Cardiac muscle cell (in vitro differentiated cells and primary cell): ENCODE results near the gene KCNJ4. TPM values are rescaled to one million over a fixed set of nuclear protein-coding genes. Genes with fewer than 3 reads are reported as not detected.
A peak's percentile ranks its signal among the peaks of the same experiment; 100 is the strongest.

Source experiments
- DNase-seq, 2 donors: peaks; one replicate each; pipeline versions ENCODE4 v3.0.0 to v3.0.0-alpha.2; 2010 to 2017; ENCODE audit warnings: low read depth in 1 of 2, low spot score in 1 of 2
- H3K27ac ChIP-seq: fragments of 200-600 bp; sonication (generic); 2 replicates; pipeline ENCODE4 v1.5.1; 2016
- H3K27me3 ChIP-seq: fragments of 200-600 bp; sonication (generic); 2 replicates; pipeline ENCODE4 v1.6.0; 2016; ENCODE audit warnings: control low read depth
- H3K36me3 ChIP-seq: fragments of 200-600 bp; sonication (generic); 2 replicates; pipeline ENCODE4 v1.5.1; 2016; ENCODE audit warnings: control low read depth
- H3K4me1 ChIP-seq: fragments of 200-600 bp; sonication (generic); 2 replicates; pipeline ENCODE4 v1.8.1; 2017; ENCODE audit warnings: low read depth, mild to moderate bottlenecking, mixed run types
- H3K4me3 ChIP-seq: fragments of 200-600 bp; sonication (generic); 2 replicates; pipeline ENCODE4 v1.5.1; 2016; ENCODE audit warnings: mild to moderate bottlenecking
- H3K9me3 ChIP-seq: fragments of 200-600 bp; sonication (generic); 2 replicates; pipeline ENCODE4 v1.5.1; 2017; ENCODE audit warnings: low read depth, mild to moderate bottlenecking, control low read depth
- polyA plus RNA-seq: library from polyadenylated mRNA; unstranded; fragments of >200 nt; fragmentation: Nextera tagmentation; extraction: Ambion mirVana; gene quantifications from 2 replicates; pipeline ENCODE4 v1.2.1, GENCODE V29; 2016
- total RNA-seq: library from RNA; depleted of rRNA; stranded (reverse); fragments of >200 nt; gene quantifications from 2 replicates; pipeline ENCODE4 v1.2.3, GENCODE V29; 2016
- TF ChIP-seq, protein P1 (sequence below): IDR thresholded peaks from 2 replicates; pipeline ENCODE4 v1.5.1; 2012; ENCODE audit warnings: low read depth, mild to moderate bottlenecking, low read length

Gene KCNJ4
- total and polyA plus RNA-seq, 2 experiments from 2014 or later: 3.2 to 27.5 TPM

DNA sequence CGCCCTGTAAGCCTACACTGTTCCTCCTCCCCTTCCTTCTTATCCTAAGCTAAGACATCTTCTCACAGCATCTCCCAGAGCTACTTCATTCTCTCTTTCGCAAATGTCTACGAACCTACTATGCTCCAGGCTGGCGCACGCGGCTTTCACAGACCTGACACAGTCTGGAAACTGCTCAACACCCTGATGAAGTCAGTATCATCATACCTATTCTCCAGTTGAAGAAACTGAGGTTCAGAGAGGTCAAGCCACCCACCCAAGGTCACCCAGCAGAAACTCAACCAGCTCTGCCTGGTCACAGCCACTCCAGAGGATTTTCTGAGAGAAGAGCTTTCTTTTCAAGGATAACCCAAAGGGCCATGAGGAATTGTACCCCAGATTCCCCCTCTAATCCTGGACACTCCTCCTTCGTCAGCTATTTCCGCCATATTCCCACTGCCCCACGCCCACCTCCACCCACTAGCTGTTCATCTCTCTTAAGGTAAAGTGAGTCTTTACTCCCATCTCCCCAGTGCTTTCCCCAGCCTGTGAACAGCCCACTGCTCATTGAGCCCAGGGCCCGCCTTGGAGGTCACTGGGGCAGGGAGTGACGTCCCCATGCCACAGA, 1.8 kb downstream of the KCNJ4 start:
- TF ChIP-seq, protein P1, sequence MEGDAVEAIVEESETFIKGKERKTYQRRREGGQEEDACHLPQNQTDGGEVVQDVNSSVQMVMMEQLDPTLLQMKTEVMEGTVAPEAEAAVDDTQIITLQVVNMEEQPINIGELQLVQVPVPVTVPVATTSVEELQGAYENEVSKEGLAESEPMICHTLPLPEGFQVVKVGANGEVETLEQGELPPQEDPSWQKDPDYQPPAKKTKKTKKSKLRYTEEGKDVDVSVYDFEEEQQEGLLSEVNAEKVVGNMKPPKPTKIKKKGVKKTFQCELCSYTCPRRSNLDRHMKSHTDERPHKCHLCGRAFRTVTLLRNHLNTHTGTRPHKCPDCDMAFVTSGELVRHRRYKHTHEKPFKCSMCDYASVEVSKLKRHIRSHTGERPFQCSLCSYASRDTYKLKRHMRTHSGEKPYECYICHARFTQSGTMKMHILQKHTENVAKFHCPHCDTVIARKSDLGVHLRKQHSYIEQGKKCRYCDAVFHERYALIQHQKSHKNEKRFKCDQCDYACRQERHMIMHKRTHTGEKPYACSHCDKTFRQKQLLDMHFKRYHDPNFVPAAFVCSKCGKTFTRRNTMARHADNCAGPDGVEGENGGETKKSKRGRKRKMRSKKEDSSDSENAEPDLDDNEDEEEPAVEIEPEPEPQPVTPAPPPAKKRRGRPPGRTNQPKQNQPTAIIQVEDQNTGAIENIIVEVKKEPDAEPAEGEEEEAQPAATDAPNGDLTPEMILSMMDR: no peak
- Histone ChIP-seq H3K9me3 (no peaks in the 10 kb centered on the region), H3K4me1 (peaks cover 15% of the 10 kb centered on the region), H3K27me3 (no peaks in the 10 kb centered on the region), H3K4me3 (no peak overlapping the region), H3K36me3 (no peaks in the 10 kb centered on the region), H3K27ac (no peak overlapping the region)
- no peak for DNase-seq

DNA sequence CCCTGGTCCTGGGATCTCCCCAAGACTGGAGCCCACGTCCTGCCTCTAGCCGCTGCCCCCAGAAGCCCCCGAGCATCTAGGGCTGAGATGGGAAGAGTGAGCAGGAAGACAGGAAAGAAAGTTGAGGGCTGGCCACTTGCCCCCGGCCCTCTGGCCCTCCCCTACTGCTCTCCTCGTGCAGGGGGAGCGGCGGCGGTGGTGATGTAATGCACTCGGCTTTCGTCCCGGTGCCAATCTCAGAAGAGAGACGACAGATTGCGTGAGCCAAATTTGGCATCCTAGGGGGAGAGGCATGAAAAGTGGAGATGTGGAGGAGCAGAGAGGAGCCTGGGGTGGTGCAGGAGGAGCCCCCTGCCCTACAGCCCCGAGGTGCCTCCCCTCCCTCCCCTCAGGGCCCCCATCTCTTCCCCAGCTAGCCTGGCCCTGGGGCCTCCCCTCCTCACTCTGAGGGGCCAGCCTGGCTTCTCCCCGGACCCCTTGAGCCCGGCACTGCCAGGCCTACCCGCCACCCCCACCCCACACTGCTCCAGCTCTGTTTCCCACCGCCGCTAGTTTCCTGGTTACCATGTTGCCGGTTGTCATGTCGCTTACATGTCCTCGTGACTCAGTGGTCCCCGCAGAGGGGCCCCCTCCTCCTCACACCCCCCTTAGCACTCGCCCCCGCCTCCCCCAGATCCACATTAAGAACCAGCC, 2.5 kb downstream of the KCNJ4 start:
- Histone ChIP-seq H3K27ac (no peak overlapping the region), H3K36me3 (no peaks in the 10 kb centered on the region), H3K4me1 (peaks cover 15% of the 10 kb centered on the region), H3K9me3 (no peaks in the 10 kb centered on the region), H3K4me3 (no peak overlapping the region), H3K27me3 (no peaks in the 10 kb centered on the region)
- TF ChIP-seq, protein P1: no peak
- peak; percentile 53 to 72 for DNase-seq

DNA sequence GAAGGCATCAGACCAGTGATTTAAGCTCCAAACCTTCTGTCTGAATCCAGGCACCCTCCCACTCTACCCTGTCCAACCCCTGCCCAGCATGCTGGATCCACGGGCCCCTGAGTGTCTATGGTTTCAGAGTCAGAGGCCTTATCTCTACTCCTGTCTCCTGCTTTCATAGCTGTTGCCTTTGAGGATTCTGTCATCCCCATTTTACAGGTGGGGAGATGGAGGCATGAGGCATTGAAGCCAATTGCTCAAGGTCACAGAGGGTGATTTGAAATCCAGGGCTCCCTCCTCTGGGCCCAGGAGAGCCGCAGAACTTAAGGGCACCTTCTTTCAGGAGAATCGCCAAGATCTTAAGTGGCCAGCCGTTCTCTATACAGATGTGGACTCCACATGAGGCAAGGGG, 3.1 kb downstream of the KCNJ4 start:
- H3K36me3 ChIP-seq: no peaks in the 10 kb centered on the region
- H3K9me3 ChIP-seq: no peaks in the 10 kb centered on the region
- H3K27me3 ChIP-seq: no peaks in the 10 kb centered on the region
- peaks cover 15% of the 10 kb centered on the region for H3K4me1 ChIP-seq
- H3K27ac ChIP-seq: no peak overlapping the region
- TF ChIP-seq, protein P1: no peak
- H3K4me3 ChIP-seq: no peak overlapping the region
- DNase-seq: no peak

DNA sequence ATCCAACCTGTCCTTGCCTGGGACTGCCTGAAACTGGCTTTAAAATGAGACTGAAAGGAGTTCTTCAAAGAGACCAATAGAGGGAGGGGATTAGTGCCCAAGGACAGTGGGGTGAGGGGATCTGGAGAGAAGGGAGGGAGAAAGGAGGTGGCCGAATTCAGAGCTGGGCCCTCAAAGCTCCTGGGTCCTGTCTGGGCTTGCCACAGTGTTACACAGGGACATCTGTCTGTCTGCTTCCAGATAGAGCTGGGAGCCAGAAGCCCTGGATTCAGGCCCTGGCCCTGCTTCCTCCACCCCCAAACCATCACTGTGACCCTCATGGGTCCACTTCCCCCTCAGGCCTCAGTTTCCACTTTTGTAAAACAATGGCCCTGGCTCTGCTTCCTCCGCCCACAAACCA, 3.6 kb downstream of the KCNJ4 start:
- Histone ChIP-seq H3K4me3 (no peak overlapping the region), H3K27me3 (no peaks in the 10 kb centered on the region), H3K4me1 (peaks cover 15% of the 10 kb centered on the region), H3K27ac (no peak overlapping the region), H3K9me3 (no peaks in the 10 kb centered on the region), H3K36me3 (no peaks in the 10 kb centered on the region)
- TF ChIP-seq, protein P1: no peak
- DNase-seq: no peak

DNA sequence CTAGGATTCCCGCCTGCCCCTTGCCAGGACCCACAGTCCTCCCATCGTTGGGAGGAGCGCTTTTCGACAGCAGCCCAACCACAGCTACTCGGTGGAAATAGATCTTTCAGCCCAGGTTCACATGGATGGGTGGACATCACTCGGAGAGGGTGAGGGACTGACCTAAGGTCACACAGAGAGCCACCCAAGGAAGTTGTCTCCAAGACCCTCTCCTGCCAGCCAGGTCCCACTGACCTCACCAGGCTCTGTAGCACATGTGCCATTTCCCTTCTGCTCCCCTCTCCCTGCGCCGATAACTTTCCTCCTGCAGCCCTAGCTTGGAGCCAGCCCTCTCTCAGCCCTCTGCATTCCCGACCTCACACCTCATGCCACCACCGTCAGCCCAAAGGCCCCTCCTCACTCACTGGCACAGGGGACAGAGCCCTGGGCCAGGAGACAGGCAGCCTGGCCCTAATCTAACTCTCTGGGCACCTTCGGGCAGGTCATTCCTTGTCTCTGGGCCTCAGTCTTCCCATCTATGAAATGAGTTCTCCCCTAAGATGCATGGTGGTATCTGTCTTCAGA, 4.7 kb downstream of the KCNJ4 start:
- no peaks in the 10 kb centered on the region for H3K9me3 ChIP-seq
- H3K36me3 ChIP-seq: no peaks in the 10 kb centered on the region
- no peaks in the 10 kb centered on the region for H3K27me3 ChIP-seq
- DNase-seq: no peak
- H3K4me1 ChIP-seq: peaks cover 15% of the 10 kb centered on the region
- H3K4me3 ChIP-seq: no peak overlapping the region
- TF ChIP-seq, protein P1: no peak
- no peak overlapping the region for H3K27ac ChIP-seq
